IPS-18a (cell line): ENCODE results near the gene ENDOD1.

Experiments
- H3K27ac ChIP-seq: one replicate; pipeline ENCODE4 v1.5.1; 2013; ENCODE audit warnings: low read length
- H3K27me3 ChIP-seq: one replicate; pipeline ENCODE4 v1.6.1; 2013; ENCODE audit warnings: mild to moderate bottlenecking, low read length; ENCODE audit not compliant: control insufficient read depth, insufficient read depth
- H3K36me3 ChIP-seq: one replicate; pipeline ENCODE4 v1.6.1; 2013; ENCODE audit warnings: low read depth, low read length; ENCODE audit not compliant: control insufficient read depth
- H3K4me1 ChIP-seq: one replicate; pipeline ENCODE4 v1.6.1; 2013; ENCODE audit warnings: low read depth, low read length; ENCODE audit not compliant: control insufficient read depth
- H3K4me3 ChIP-seq: one replicate; pipeline ENCODE4 v1.5.1; 2013; ENCODE audit warnings: low read length
- H3K9ac ChIP-seq: one replicate; pipeline ENCODE4 v1.6.1; 2013; ENCODE audit warnings: mild to moderate bottlenecking, low read length, moderate library complexity
- H3K9me3 ChIP-seq: one replicate; pipeline ENCODE4 v1.6.1; 2013; ENCODE audit warnings: low read depth, low read length; ENCODE audit not compliant: control insufficient read depth

ENDOD1 gene

DNA sequence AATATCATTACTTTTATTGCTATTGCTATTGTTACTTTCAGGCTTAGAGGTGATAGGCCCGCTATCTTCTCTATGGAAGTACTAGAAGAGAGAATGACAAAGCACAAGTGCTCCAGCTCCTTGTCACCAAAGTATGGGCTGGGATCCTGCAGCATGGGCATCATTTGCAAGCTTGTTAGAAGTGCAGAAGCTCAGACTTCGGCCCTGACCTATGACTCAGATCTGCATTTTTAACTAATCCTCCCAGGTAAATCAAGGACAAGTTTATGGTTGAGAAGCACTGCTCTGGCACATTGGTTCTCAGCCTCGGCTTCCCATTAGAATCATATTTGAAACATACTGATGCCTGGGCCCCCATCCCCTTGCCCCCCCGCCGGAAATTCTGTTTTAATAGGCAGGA lies 8.6 kb upstream of the ENDOD1 start:
- H3K4me1 ChIP-seq, result peaks cover 6% of the 10 kb centered on the region
- H3K36me3 ChIP-seq, result no peaks in the 10 kb centered on the region
- no peak overlapping the region for H3K9ac ChIP-seq
- no peak overlapping the region for H3K4me3 ChIP-seq
- H3K9me3 ChIP-seq, result no peaks in the 10 kb centered on the region
- H3K27ac ChIP-seq, result no peak overlapping the region
- no peaks in the 10 kb centered on the region for H3K27me3 ChIP-seq

DNA sequence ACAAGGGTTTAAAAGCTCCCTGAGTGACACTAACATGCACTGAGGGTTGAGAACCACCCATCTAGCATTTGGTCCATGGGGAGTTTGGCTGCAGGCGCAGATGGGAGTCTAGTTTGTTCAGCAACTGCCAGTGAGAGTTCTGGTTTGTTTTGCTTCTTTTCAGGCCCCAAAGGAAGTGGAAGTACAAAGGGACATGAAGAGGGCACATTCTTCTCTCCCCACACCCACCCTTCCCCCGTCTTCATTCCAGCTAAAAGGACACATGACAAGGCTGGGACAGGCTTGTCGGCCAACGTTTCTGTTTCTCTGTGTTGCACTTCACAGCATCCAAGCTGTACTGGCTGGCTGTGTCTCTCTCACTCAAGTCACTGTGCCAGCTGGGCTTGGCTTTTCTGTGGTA lies 8.2 kb upstream of the ENDOD1 start:
- H3K27ac ChIP-seq, result no peak overlapping the region

DNA sequence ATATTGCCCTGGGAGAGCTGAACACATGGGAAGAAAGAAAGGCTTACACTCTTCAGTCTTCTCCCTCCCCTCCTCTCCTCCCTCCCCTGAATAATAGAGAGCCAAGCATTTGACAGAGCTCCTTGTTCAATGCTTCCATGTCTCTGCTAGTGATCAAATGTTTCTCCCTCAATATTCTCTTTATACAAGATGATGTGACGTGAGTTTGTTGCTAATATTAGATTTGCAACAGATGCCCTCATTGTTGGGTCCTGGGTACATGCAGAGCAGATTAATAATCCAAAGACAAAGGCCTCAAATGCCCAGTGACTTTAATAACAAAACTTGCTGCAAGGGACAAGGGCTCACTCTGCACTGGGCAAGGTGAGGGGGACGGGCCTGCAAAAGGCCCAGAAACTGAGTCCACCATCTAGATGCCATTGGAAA lies 7.1 kb upstream of the ENDOD1 start:
- no peaks in the 10 kb centered on the region for H3K36me3 ChIP-seq
- no peaks in the 10 kb centered on the region for H3K9me3 ChIP-seq
- no peak overlapping the region for H3K9ac ChIP-seq
- no peak overlapping the region for H3K27ac ChIP-seq
- no peak overlapping the region for H3K4me3 ChIP-seq
- H3K27me3 ChIP-seq, result no peaks in the 10 kb centered on the region
- H3K4me1 ChIP-seq, result peaks cover 6% of the 10 kb centered on the region

More for the DNA sequence above, 8.2 kb upstream of the ENDOD1 start:
- Histone ChIP-seq H3K9me3 (no peaks in the 10 kb centered on the region), H3K9ac (no peak overlapping the region), H3K36me3 (no peaks in the 10 kb centered on the region), H3K4me3 (no peak overlapping the region), H3K27me3 (no peaks in the 10 kb centered on the region), H3K4me1 (peaks cover 6% of the 10 kb centered on the region)

DNA sequence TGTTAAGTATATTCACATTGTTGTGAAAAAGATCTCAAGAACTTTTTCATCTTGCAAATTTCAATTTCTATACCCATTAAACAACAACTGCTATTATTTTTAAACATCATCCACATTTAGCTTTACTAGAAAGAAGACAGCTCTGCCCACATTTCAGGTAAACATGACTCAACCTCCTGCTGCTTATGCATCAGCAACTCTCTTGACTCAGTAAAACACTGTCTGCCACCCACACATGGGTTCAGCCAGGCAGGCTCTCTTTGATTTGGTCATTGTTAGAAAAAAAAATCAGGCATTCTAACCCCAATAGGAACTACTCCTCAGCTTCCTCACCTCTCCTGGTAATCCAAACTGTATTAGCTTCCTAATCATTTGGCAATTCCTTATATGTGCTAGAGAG lies 5.1 kb upstream of the ENDOD1 start:
- H3K27ac ChIP-seq, result no peak overlapping the region
- no peak overlapping the region for H3K9ac ChIP-seq
- H3K4me3 ChIP-seq, result no peak overlapping the region
- peaks cover 13% of the 10 kb centered on the region for H3K27me3 ChIP-seq
- H3K4me1 ChIP-seq, result peaks cover 11% of the 10 kb centered on the region
- no peaks in the 10 kb centered on the region for H3K9me3 ChIP-seq
- no peaks in the 10 kb centered on the region for H3K36me3 ChIP-seq

DNA sequence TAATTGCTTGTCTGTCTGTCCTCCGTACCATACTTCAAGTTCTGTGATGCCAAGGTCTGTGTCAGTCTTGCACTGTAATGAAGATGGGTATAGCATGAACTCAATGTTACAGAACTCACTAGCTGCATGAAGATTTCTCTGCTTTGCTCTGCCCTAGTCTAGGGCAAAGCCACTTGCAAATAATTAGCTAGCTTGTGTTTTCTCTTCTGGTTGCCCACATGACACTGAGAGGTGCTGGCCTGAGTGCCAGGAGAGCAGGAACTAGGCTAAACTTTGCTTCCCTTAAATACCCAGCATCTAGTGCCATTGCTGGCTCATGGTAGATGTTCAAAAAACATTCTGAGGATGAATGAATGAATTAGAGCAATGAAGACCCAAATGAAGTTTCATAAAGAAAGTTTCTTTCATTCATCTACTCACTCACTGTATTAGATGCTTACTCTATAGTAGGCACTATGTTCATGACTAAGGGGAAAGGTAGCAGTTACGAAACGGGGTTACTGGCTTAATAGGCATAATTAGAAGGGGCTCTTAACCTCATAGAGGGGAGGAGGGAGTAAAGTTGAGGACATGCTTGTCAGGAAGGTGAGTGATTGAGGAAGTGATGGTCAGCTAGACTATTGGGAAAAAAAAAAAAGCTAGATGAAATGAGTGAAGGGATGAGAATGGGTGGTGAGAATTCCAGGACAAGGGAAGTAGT lies 4.4 kb upstream of the ENDOD1 start:
- Histone ChIP-seq H3K9ac (no peak overlapping the region), H3K36me3 (no peaks in the 10 kb centered on the region), H3K4me1 (peaks cover 11% of the 10 kb centered on the region), H3K27ac (no peak overlapping the region), H3K4me3 (no peak overlapping the region), H3K9me3 (no peaks in the 10 kb centered on the region), H3K27me3 (peaks cover 16% of the 10 kb centered on the region)

DNA sequence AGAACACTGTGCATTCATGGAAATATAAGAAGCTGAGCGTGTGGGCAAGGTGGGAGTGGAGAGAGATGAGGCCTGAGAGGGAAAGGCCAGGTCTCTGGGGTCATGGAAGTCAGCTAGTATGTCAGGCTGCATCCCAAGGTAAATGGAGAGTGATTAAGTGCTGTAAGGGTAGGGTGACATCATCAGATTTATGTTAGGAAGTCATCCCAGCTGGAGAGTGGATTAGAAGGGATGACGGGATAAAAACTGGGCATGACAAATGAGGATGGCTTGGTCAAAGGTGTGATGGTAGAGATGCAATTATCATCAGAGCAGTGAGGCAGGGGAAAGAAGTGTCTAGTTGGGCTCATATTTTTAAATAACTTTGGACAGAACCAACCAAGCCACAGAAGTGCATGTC lies 3.5 kb upstream of the ENDOD1 start:
- no peak overlapping the region for H3K4me3 ChIP-seq
- H3K27me3 ChIP-seq, result peaks cover 25% of the 10 kb centered on the region
- no peaks in the 10 kb centered on the region for H3K9me3 ChIP-seq
- no peaks in the 10 kb centered on the region for H3K36me3 ChIP-seq
- H3K9ac ChIP-seq, result no peak overlapping the region
- H3K4me1 ChIP-seq, result peaks cover 11% of the 10 kb centered on the region
- no peak overlapping the region for H3K27ac ChIP-seq

DNA sequence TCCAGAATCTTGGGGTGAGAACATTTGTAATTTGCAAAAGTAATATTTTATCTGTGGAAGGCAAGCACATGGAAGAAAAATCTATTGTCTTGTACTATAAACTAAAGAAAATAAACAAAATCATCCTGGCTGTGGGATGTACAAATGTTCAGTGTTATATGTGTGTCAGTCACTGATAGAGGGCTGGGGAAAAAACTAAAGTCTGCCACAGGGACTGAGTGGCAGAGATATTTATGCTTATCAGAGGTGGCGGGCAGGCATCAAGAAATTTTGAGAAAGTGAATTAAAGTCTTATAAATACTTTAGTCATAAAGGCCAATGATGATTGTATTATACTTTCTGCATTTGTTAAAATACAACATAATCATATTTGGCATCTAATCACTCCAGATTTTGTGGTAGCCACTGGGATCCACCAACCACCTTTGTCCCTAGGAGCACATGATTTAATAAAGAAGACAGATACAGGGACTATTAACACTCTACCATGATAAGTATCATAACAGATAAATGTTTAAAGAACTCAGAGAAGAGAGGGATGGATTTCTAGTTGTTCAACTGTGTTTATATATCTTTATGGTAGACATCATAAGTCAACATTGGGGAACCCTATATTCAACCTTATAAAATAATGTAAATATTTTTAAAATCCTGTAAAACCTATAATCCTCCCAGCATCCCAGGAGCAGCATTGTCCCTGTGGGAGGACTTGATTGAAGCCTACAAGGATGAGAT lies 2.6 kb upstream of the ENDOD1 start:
- Histone ChIP-seq H3K27ac (no peak overlapping the region), H3K9ac (no peak overlapping the region), H3K27me3 (peaks cover 34% of the 10 kb centered on the region), H3K4me3 (no peak overlapping the region), H3K4me1 (peaks cover 5% of the 10 kb centered on the region), H3K9me3 (no peaks in the 10 kb centered on the region), H3K36me3 (no peaks in the 10 kb centered on the region)

DNA sequence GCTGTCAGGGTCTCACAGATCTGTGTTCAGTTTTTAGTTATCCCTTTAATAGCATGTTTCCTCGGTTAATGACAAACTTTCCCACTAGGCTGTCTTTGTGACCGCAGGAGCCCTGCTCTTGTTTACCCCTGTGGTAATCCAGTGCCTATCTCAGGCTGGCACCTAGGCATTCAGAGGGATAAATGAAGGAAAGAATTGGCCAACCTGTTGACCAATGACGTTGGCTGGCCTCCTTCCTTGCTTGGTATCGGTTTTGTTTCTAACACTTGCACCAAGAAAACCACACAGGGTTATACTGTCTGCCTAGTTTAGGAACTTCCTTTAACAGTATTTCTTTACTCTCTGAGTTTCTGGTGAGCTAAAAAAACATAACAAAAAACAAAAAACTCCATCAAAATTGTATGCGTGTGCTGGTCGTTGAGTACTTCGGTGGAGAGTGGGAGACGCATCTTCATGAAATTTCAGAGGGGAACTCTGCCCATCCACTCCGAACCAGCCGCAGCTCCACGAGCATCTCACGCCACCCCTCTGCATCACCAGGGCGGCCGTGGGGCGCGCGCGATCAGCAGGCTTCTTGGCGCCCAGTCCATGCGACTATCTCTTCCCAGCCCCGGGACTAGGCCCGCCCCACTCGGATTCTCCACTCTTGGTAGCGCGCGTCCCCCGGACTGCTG lies 563 bp upstream of the ENDOD1 start:
- Histone ChIP-seq H3K4me3 (peak overlapping the region; percentile 72), H3K27ac (no peak overlapping the region), H3K27me3 (peaks cover 37% of the 10 kb centered on the region), H3K36me3 (no peaks in the 10 kb centered on the region), H3K4me1 (peaks cover 9% of the 10 kb centered on the region), H3K9ac (no peak overlapping the region), H3K9me3 (no peaks in the 10 kb centered on the region)

DNA sequence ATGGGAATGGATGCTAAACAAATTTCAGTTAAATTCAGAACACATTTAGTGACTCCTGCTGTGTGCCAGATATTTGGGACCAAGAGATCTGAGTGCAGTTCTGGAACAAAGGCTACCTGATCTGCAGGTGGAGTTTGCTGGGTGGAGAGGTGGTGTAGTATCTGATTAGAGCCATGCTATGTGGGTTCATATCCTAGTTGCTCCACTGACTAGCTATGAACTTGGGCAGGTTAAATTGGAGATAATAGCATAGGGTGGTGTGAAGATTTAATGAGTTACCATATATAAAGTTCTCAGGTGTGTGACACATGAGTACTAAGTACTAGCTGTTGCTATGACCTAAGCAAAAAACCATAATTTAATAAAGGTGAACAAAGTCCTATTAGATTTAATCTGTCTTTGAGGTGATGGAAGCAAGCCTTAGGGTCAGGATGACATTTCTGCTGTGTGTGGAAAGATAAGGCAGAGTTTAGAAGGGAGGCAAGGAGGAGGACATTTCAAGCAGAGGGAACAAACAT lies 2.1 kb downstream of the ENDOD1 start:
- H3K4me3 ChIP-seq, result no peak overlapping the region
- peaks cover 9% of the 10 kb centered on the region for H3K4me1 ChIP-seq
- H3K27me3 ChIP-seq, result peaks cover 37% of the 10 kb centered on the region
- H3K36me3 ChIP-seq, result no peaks in the 10 kb centered on the region
- no peak overlapping the region for H3K9ac ChIP-seq
- H3K9me3 ChIP-seq, result no peaks in the 10 kb centered on the region
- H3K27ac ChIP-seq, result no peak overlapping the region

DNA sequence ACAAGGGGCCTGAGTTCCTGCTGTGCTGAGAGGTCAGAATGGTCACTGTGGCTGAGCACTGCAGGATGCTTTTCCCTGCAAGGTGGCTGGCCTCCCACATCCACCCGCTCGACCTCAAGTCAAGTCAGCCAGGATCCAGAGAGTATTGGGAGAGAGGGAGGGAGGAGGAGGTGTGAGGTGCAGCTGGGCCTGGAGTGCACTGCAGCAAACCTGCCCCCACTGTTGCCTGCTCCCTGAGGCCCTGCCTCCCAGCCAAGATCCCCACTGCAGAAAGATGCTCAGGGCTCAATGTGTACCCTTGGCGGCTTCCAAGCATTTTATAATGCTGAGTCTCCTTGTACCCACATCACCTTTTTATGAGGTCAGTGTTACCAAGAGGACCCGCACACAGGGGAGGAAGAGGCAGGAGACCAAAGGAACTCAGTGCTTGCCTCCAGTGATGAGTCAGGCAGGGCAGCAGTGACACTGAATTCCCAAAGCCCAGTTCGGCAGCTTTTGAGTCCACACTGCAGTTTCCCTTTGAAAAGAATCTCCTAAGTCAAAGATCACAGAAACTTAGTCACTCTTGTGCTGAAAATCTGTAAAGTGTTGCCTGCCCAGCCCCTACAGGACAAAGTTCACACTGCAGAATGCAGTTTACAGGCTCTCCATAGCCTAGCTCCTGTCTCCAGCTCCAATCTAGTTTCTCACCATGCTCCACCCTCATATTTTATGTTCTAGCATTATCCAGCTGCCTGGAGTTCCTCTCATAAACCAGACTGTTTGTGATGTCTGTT lies 3.1 kb downstream of the ENDOD1 start:
- no peaks in the 10 kb centered on the region for H3K36me3 ChIP-seq
- no peak overlapping the region for H3K4me3 ChIP-seq
- no peak overlapping the region for H3K9ac ChIP-seq
- H3K4me1 ChIP-seq, result peaks cover 9% of the 10 kb centered on the region
- H3K27ac ChIP-seq, result no peak overlapping the region
- peaks cover 37% of the 10 kb centered on the region for H3K27me3 ChIP-seq
- H3K9me3 ChIP-seq, result no peaks in the 10 kb centered on the region

DNA sequence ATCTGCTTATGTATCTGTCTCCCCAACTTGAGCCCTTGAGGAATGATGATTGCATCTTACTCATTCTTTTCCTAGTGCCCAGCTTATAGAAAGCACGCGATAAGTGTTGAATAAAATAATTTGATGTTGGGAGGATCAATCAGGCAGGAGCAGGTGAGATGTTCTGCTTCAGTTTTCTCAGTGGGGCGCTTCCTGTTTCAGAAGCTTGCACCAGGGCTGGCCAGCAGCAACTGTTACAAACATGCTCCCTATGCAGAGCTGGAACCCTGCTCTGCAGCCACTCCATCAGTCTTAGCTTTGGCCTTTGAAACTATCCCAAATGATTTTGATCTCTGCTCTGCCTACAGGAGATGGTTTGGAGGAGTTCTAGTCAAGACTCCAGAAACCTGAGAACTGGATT lies 3.9 kb downstream of the ENDOD1 start:
- Histone ChIP-seq H3K9me3 (no peaks in the 10 kb centered on the region), H3K4me3 (no peak overlapping the region), H3K9ac (no peak overlapping the region), H3K36me3 (no peaks in the 10 kb centered on the region), H3K4me1 (peaks cover 9% of the 10 kb centered on the region), H3K27me3 (peaks cover 34% of the 10 kb centered on the region), H3K27ac (no peak overlapping the region)
